ENCODE measurements around the gene DNAH10.

GRCh38 chr12:123853396-123854070 is 91.4 kb downstream of the DNAH10 start:
- TF ChIP-seq CTCF (IDR thresholded peaks at IDR 0.05), result no peak
- TF ChIP-seq REST (IDR thresholded peaks at IDR 0.05; ENCODE audit: insufficient read depth in 1 of 2, low read depth in 2 of 2, low read length in 1 of 2), result no peak
- no peak for TF ChIP-seq POLR2AphosphoS5 (IDR thresholded peaks at IDR 0.05; ENCODE audit: low read depth, low read length)
- no peak for TF ChIP-seq TCF7L2 (IDR thresholded peaks at IDR 0.05; ENCODE audit: low read depth, low read length)
- TF ChIP-seq SIN3A (IDR thresholded peaks at IDR 0.05; ENCODE audit: borderline replicate concordance, insufficient read depth, low read depth, low read length), result no peak
